H9 (cell line): Measurements from ENCODE around the gene ABHD12. TPM values are rescaled to one million over a fixed set of nuclear protein-coding genes. Genes with fewer than 3 reads are reported as not detected.

ENCODE experiments used
- DNase-seq: peaks from one replicate; pipeline ENCODE4 v3.0.0-alpha.2; 2017
- H2AFZ ChIP-seq: one replicate; pipeline ENCODE4 v1.6.1; 2013; ENCODE audit warnings: mild to moderate bottlenecking, low read length, control low read depth, moderate library complexity
- H2AK5ac ChIP-seq: 2 replicates; pipeline ENCODE4 v1.6.1; 2013; ENCODE audit warnings: low read length, control low read depth, mixed read lengths; ENCODE audit not compliant: insufficient read length
- H2BK120ac ChIP-seq: one replicate; pipeline ENCODE4 v1.6.1; 2013; ENCODE audit warnings: low read depth, mild to moderate bottlenecking, low read length, control low read depth, inconsistent platforms; ENCODE audit not compliant: poor library complexity, severe bottlenecking
- H2BK12ac ChIP-seq: 2 replicates; pipeline ENCODE4 v1.6.1; 2013; ENCODE audit warnings: low read length, control low read depth, mixed read lengths, low read depth; ENCODE audit not compliant: insufficient read length
- H2BK15ac ChIP-seq: 2 replicates; pipeline ENCODE4 v1.6.1; 2013; ENCODE audit warnings: low read depth, low read length, control low read depth
- H2BK20ac ChIP-seq: one replicate; pipeline ENCODE4 v1.6.1; 2013; ENCODE audit warnings: low read depth, mild to moderate bottlenecking, low read length, control low read depth, inconsistent platforms; ENCODE audit not compliant: poor library complexity, severe bottlenecking
- H2BK5ac ChIP-seq: 2 replicates; pipeline ENCODE4 v1.6.1; 2013; ENCODE audit warnings: low read length, control low read depth, mixed read lengths; ENCODE audit not compliant: insufficient read length
- H3K14ac ChIP-seq: 2 replicates; pipeline ENCODE4 v1.6.1; 2013; ENCODE audit warnings: low read length, control low read depth; ENCODE audit not compliant: insufficient read depth
- H3K18ac ChIP-seq: 2 replicates; pipeline ENCODE4 v1.6.1; 2013; ENCODE audit warnings: low read depth, mild to moderate bottlenecking, mixed read lengths, low read length, control low read depth; ENCODE audit not compliant: insufficient read length
- H3K23ac ChIP-seq: 2 replicates; pipeline ENCODE4 v1.6.1; 2013; ENCODE audit warnings: low read length, control low read depth, mixed read lengths, low read depth; ENCODE audit not compliant: insufficient read length
- H3K23me2 ChIP-seq: 2 replicates; pipeline ENCODE4 v1.6.1; 2013; ENCODE audit warnings: low read depth, mild to moderate bottlenecking, mixed read lengths, low read length, control low read depth; ENCODE audit not compliant: insufficient read length, poor library complexity, severe bottlenecking
- H3K27ac ChIP-seq: 2 replicates; pipeline ENCODE4 v1.5.1; 2013; ENCODE audit warnings: low read length, control low read depth, mixed read lengths, low read depth; ENCODE audit not compliant: insufficient read length
- H3K27me3 ChIP-seq: 2 replicates; pipeline ENCODE4 v1.6.1; 2013; ENCODE audit warnings: low read length, control low read depth, inconsistent platforms; ENCODE audit not compliant: insufficient read depth
- H3K4ac ChIP-seq: 2 replicates; pipeline ENCODE4 v1.6.1; 2013; ENCODE audit warnings: low read depth, mild to moderate bottlenecking, control low read depth, inconsistent platforms, low read length, moderate library complexity
- H3K4me1 ChIP-seq: 2 replicates; pipeline ENCODE4 v1.6.1; 2013; ENCODE audit warnings: low read length, control low read depth, inconsistent platforms; ENCODE audit not compliant: insufficient read depth
- H3K4me2 ChIP-seq: 2 replicates; pipeline ENCODE4 v1.6.1; 2013; ENCODE audit warnings: low read length, control low read depth, mixed read lengths; ENCODE audit not compliant: insufficient read length, insufficient read depth
- H3K56ac ChIP-seq: 2 replicates; pipeline ENCODE4 v1.6.1; 2013; ENCODE audit warnings: low read depth, mild to moderate bottlenecking, mixed read lengths, low read length, control low read depth; ENCODE audit not compliant: insufficient read length
- H3K79me1 ChIP-seq: 2 replicates; pipeline ENCODE4 v1.6.1; 2013; ENCODE audit warnings: low read depth, mild to moderate bottlenecking, moderate library complexity, low read length, control low read depth, inconsistent platforms; ENCODE audit not compliant: insufficient read depth, poor library complexity, severe bottlenecking
- H3K79me2 ChIP-seq: 2 replicates; pipeline ENCODE4 v1.6.1; 2013; ENCODE audit warnings: low read length, control low read depth, inconsistent platforms; ENCODE audit not compliant: insufficient read depth
- H3K9ac ChIP-seq: 2 replicates; pipeline ENCODE4 v1.6.1; 2013; ENCODE audit warnings: low read length, control low read depth, mixed read lengths; ENCODE audit not compliant: insufficient read length; ENCODE audit errors: extremely low read depth
- H3K9me3 ChIP-seq: one replicate; pipeline ENCODE4 v1.6.1; 2013; ENCODE audit warnings: low read depth, low read length, inconsistent platforms; ENCODE audit not compliant: control insufficient read depth
- H3T11ph ChIP-seq: one replicate; pipeline ENCODE4 v1.6.1; 2013; ENCODE audit warnings: mild to moderate bottlenecking, low read length, control low read depth, inconsistent platforms
- H4K20me1 ChIP-seq: one replicate; pipeline ENCODE4 v1.6.1; 2013; ENCODE audit not compliant: control insufficient read depth, insufficient read length, insufficient read depth
- H4K5ac ChIP-seq: 2 replicates; pipeline ENCODE4 v1.6.1; 2013; ENCODE audit warnings: low read depth, mild to moderate bottlenecking, mixed read lengths, low read length, control low read depth; ENCODE audit not compliant: insufficient read length
- H4K8ac ChIP-seq: replicated peaks from 2 replicates; pipeline ENCODE4 v1.6.1; 2013; ENCODE audit warnings: low read length, control low read depth, mixed read lengths, low read depth; ENCODE audit not compliant: insufficient read length
- H4K91ac ChIP-seq: 2 replicates; pipeline ENCODE4 v1.6.1; 2013; ENCODE audit warnings: low read depth, mild to moderate bottlenecking, moderate library complexity, mixed read lengths, low read length, control low read depth; ENCODE audit not compliant: insufficient read length
- H3K27ac Mint-ChIP-seq, 3 experiments: 2 replicates in 2 of 3; 3 replicates in 1 of 3; pipeline ENCODE4 v1.8.0; 2020 to 2021; ENCODE audit warnings: mixed read lengths in 3 of 3, mild to moderate bottlenecking in 1 of 3, moderate library complexity in 1 of 3
- H3K27me3 Mint-ChIP-seq: 2 replicates; pipeline ENCODE4 v1.8.0; 2021; ENCODE audit warnings: low read depth, mild to moderate bottlenecking, moderate library complexity, mixed read lengths
- H3K36me3 Mint-ChIP-seq, 3 experiments: 2 replicates in 2 of 3; 3 replicates in 1 of 3; pipeline ENCODE4 v1.8.0; 2020 to 2021; ENCODE audit warnings: low read depth in 3 of 3, mixed read lengths in 3 of 3; ENCODE audit not compliant: insufficient read depth in 1 of 3
- H3K4me1 Mint-ChIP-seq, 2 experiments: 2 replicates each; pipeline ENCODE4 v1.8.0; 2020; ENCODE audit warnings: mixed read lengths in 2 of 2
- H3K4me3 Mint-ChIP-seq, 2 experiments: 2 replicates in 1 of 2; 3 replicates in 1 of 2; pipeline ENCODE4 v1.8.0; 2020 to 2021; ENCODE audit warnings: mild to moderate bottlenecking in 2 of 2, mixed read lengths in 2 of 2, moderate library complexity in 1 of 2
- H3K9me3 Mint-ChIP-seq, 2 experiments: 2 replicates in 1 of 2; 3 replicates in 1 of 2; pipeline ENCODE4 v1.8.0; 2020; ENCODE audit warnings: mild to moderate bottlenecking in 2 of 2, mixed read lengths in 2 of 2, moderate library complexity in 1 of 2
- CTCF ChIP-seq: fragments of 200-600 bp; sonication (generic); conservative IDR thresholded peaks from 3 replicates; pipeline ENCODE4 v1.8.0; 2021; ENCODE audit warnings: antibody characterized with exemption, mild to moderate bottlenecking
- WGBS: extraction: QIAGEN DNeasy Blood & Tissue Kit; methylation state at CpG from one replicate; pipeline ENCODE4 v1.1.7; 2013; ENCODE audit warnings: missing lambda C conversion rate, low lambda C conversion rate, mixed read lengths; ENCODE audit not compliant: insufficient read length; ENCODE audit errors: extremely low coverage; 5-methylcytosine and 5-hydroxymethylcytosine counted together
- total RNA-seq: library from RNA; stranded (reverse); gene quantifications from 2 replicates; pipeline ENCODE4 v1.2.1, GENCODE V29; 2021

The ABHD12 gene
- total RNA-seq, 1 experiment from 2014 or later, result 54.4 TPM

- DNase-seq, result no peak
- Mint-ChIP-seq H3K27me3 (no peaks in the 10 kb centered on the region), H3K27ac (peak overlapping the region in 1 of 3 experiments; percentile 81; a peak in 1 of 7 replicates), H3K36me3 (peaks cover 16 to 23% (median 19%) of the 10 kb centered on the region in 3 experiments), H3K4me1 (peaks cover 15 to 17% of the 10 kb centered on the region in 2 experiments), H3K4me3 (no peak overlapping the region), H3K9me3 (peaks cover 14 to 20% of the 10 kb centered on the region in 2 experiments)
- no peak overlapping the region for H3K27ac ChIP-seq
- no peaks in the 10 kb centered on the region for H3K9me3 ChIP-seq
- peaks cover 6% of the 10 kb centered on the region for H3K4me1 ChIP-seq
- no peaks in the 10 kb centered on the region for H3K27me3 ChIP-seq
- H3K79me2 ChIP-seq, result peaks cover 3% of the 10 kb centered on the region; the same call in 1 of the 2 replicates
- no peak overlapping the region for H3K9ac ChIP-seq
- H3K79me1 ChIP-seq, result peaks cover 6% of the 10 kb centered on the region
- no peak overlapping the region for H3K4me2 ChIP-seq
- no CpG with 5 or more reads among the region's 12 CpGs for WGBS
- TF ChIP-seq CTCF, result no peak
- H2BK120ac ChIP-seq, result no peak overlapping the region
- H2BK15ac ChIP-seq, result no peak overlapping the region
- no peak overlapping the region for H4K5ac ChIP-seq
- no peak overlapping the region for H3T11ph ChIP-seq
- H2BK5ac ChIP-seq, result no peak overlapping the region
- no peaks in the 10 kb centered on the region for H4K20me1 ChIP-seq
- no peak overlapping the region for H4K8ac ChIP-seq
- H3K23me2 ChIP-seq, result no peaks in the 10 kb centered on the region
- H3K23ac ChIP-seq, result no peak overlapping the region
- no peak overlapping the region for H2BK12ac ChIP-seq
- H4K91ac ChIP-seq, result no peak overlapping the region
- no peak overlapping the region for H2BK20ac ChIP-seq
- H3K14ac ChIP-seq, result no peak overlapping the region; the same call in 1 of the 2 replicates
- no peak overlapping the region for H3K18ac ChIP-seq
- H2AK5ac ChIP-seq, result no peak overlapping the region
- H3K56ac ChIP-seq, result no peak overlapping the region
- H3K4ac ChIP-seq, result no peak overlapping the region
- H2AFZ ChIP-seq, result no peak overlapping the region
These were observed 61.6 kb downstream of the ABHD12 start for GRCh38 chr20:25328954-25329498.
